Chondrocyte (in vitro differentiated cells): ENCODE results near the gene ASXL3. TPM values are rescaled to one million over a fixed set of nuclear protein-coding genes. Genes with fewer than 3 reads are reported as not detected.
A peak's percentile ranks its signal among the peaks of the same experiment; 100 is the strongest.

ENCODE experiments used
- DNase-seq: peaks from one replicate; pipeline ENCODE4 v3.0.0; 2021; ENCODE audit warnings: mixed read lengths, low spot score
- H3K27ac Mint-ChIP-seq: one replicate; pipeline ENCODE4 v1.8.0; 2021; ENCODE audit warnings: mild to moderate bottlenecking, moderate library complexity, mixed read lengths; ENCODE audit not compliant: unreplicated experiment
- H3K27me3 Mint-ChIP-seq: 2 replicates; pipeline ENCODE4 v1.8.0; 2021; ENCODE audit warnings: low read depth, mixed read lengths
- H3K36me3 Mint-ChIP-seq: 2 replicates; pipeline ENCODE4 v1.8.0; 2021; ENCODE audit warnings: low read depth, mixed read lengths
- H3K4me1 Mint-ChIP-seq: 2 replicates; pipeline ENCODE4 v1.8.0; 2021; ENCODE audit warnings: low read depth, mild to moderate bottlenecking, mixed read lengths
- H3K4me3 Mint-ChIP-seq: one replicate; pipeline ENCODE4 v1.8.0; 2021; ENCODE audit warnings: mild to moderate bottlenecking, moderate library complexity, mixed read lengths; ENCODE audit not compliant: unreplicated experiment
- H3K9me3 Mint-ChIP-seq: 2 replicates; pipeline ENCODE4 v1.8.0; 2021; ENCODE audit warnings: low read depth, mixed read lengths
- total RNA-seq: library from RNA; stranded (reverse); gene quantifications from 3 replicates; pipeline ENCODE4 v1.2.1, GENCODE V29; 2021
- TF ChIP-seq, protein P1 (sequence below): fragments of 200-600 bp; sonication (generic); IDR thresholded peaks from 2 replicates; pipeline ENCODE4 v1.5.0; 2021; ENCODE audit warnings: antibody characterized with exemption, mild to moderate bottlenecking, moderate library complexity

ASXL3 gene
- total RNA-seq, 1 donor from 2014 or later: 3.9 TPM

GRCh38 chr18:33594799-33595198 lies 16.8 kb downstream of the ASXL3 start:
- Mint-ChIP-seq H3K27me3 (no peaks in the 10 kb centered on the region), H3K9me3 (no peaks in the 10 kb centered on the region), H3K27ac (no peak overlapping the region), H3K4me1 (peaks cover 37% of the 10 kb centered on the region), H3K4me3 (no peak overlapping the region), H3K36me3 (no peaks in the 10 kb centered on the region)
- no peak for DNase-seq
- TF ChIP-seq, protein P1, sequence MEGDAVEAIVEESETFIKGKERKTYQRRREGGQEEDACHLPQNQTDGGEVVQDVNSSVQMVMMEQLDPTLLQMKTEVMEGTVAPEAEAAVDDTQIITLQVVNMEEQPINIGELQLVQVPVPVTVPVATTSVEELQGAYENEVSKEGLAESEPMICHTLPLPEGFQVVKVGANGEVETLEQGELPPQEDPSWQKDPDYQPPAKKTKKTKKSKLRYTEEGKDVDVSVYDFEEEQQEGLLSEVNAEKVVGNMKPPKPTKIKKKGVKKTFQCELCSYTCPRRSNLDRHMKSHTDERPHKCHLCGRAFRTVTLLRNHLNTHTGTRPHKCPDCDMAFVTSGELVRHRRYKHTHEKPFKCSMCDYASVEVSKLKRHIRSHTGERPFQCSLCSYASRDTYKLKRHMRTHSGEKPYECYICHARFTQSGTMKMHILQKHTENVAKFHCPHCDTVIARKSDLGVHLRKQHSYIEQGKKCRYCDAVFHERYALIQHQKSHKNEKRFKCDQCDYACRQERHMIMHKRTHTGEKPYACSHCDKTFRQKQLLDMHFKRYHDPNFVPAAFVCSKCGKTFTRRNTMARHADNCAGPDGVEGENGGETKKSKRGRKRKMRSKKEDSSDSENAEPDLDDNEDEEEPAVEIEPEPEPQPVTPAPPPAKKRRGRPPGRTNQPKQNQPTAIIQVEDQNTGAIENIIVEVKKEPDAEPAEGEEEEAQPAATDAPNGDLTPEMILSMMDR: no peak

- H3K36me3 Mint-ChIP-seq: no peaks in the 10 kb centered on the region
- no peaks in the 10 kb centered on the region for H3K9me3 Mint-ChIP-seq
- TF ChIP-seq, protein P1: no peak
- peak overlapping the region; percentile 24 for H3K4me3 Mint-ChIP-seq
- no peak for DNase-seq
- no peaks in the 10 kb centered on the region for H3K27me3 Mint-ChIP-seq
- peaks cover 50% of the 10 kb centered on the region for H3K4me1 Mint-ChIP-seq
- H3K27ac Mint-ChIP-seq: peak overlapping the region; percentile 92
These were observed 18.3 kb downstream of the ASXL3 start for GRCh38 chr18:33596178-33596854.

- Mint-ChIP-seq H3K27me3 (no peaks in the 10 kb centered on the region), H3K27ac (no peak overlapping the region), H3K4me3 (no peak overlapping the region), H3K36me3 (peaks cover 2% of the 10 kb centered on the region), H3K4me1 (peaks cover 40% of the 10 kb centered on the region), H3K9me3 (no peaks in the 10 kb centered on the region)
- TF ChIP-seq, protein P1: no peak
- DNase-seq: no peak
These were observed 22.8 kb downstream of the ASXL3 start for GRCh38 chr18:33600846-33601245.

DNA sequence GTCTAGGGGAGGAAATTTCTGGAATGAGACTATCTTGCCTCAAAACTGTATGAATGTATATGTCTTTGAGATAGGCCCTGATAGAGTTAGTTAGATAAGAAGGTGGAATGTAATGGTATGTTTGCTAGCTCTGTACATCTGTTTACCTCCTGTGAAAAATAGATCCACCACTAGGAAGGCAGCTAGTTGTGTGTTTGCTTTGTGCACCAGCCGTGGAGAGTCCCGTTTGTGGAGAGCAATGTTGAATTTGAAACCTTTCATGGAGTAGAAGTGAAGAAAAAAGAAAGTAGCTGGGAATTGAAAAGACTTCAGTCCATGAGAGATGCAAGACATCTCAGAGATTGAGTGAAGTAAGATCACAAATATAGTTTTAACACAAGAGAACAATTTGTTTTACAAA lies 25.4 kb downstream of the ASXL3 start:
- no peak for DNase-seq
- Mint-ChIP-seq H3K27me3 (no peaks in the 10 kb centered on the region), H3K4me3 (no peak overlapping the region), H3K9me3 (no peaks in the 10 kb centered on the region), H3K4me1 (peaks cover 32% of the 10 kb centered on the region), H3K27ac (no peak overlapping the region), H3K36me3 (peaks cover 2% of the 10 kb centered on the region)
- TF ChIP-seq, protein P1: no peak

DNA sequence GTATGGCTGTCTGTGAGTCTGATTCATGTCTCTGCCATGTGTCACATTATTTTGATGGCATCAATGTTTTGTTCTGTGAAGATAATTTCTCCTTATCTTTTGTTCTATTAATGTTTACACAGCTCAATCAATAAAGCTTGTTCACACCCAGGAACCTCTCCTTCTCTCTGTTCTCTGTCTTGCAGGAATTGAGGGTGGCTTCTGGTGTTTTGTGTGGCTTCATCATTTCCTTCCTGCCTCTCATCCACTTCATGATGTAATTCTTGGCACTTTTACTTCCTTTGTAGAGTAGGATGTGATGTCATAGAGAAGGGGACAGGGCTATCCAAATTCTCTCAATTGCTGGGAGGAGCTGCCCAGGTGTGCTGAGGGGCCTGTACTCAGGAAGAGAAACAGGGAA lies 27.2 kb downstream of the ASXL3 start:
- Mint-ChIP-seq H3K27ac (no peak overlapping the region), H3K27me3 (no peaks in the 10 kb centered on the region), H3K4me1 (peaks cover 27% of the 10 kb centered on the region), H3K9me3 (no peaks in the 10 kb centered on the region), H3K36me3 (peaks cover 2% of the 10 kb centered on the region), H3K4me3 (no peak overlapping the region)
- DNase-seq: no peak
- TF ChIP-seq, protein P1: no peak
